SU-DHL-6 (cell line): ENCODE data around the gene NOS1AP.

Experiments
- H2AFZ ChIP-seq: fragments of 200-600 bp; sonication (generic); 2 replicates; pipeline ENCODE4 v1.6.1; 2014; ENCODE audit warnings: low read depth, mild to moderate bottlenecking, moderate library complexity, mixed read lengths, antibody characterized with exemption, low read length; ENCODE audit not compliant: severe bottlenecking
- H3F3A ChIP-seq: fragments of 200-600 bp; shearing (Covaris generic); 2 replicates; pipeline ENCODE4 v1.6.0; 2016; ENCODE audit warnings: antibody characterized with exemption, mild to moderate bottlenecking; ENCODE audit not compliant: insufficient read depth
- H3K27ac ChIP-seq: fragments of 200-600 bp; sonication (generic); 2 replicates; pipeline ENCODE4 v1.5.1; 2016; ENCODE audit warnings: low read depth, mild to moderate bottlenecking, low read length, moderate library complexity, mixed read lengths
- H3K27me3 ChIP-seq: fragments of 200-600 bp; sonication (generic), shearing (Covaris generic); 2 replicates; pipeline ENCODE4 v1.6.0; 2014; ENCODE audit warnings: mild to moderate bottlenecking, low read length
- H3K36me3 ChIP-seq: fragments of 200-600 bp; sonication (generic); 2 replicates; pipeline ENCODE4 v1.6.1; 2014; ENCODE audit warnings: mild to moderate bottlenecking, low read length, mixed read lengths
- H3K4me2 ChIP-seq: fragments of 300-600, 200-600 bp; shearing (Covaris generic), sonication (generic); 2 replicates; pipeline ENCODE4 v1.6.0; 2014; ENCODE audit warnings: low read length, low read depth, mild to moderate bottlenecking; ENCODE audit not compliant: poor library complexity, severe bottlenecking
- H3K4me3 ChIP-seq: fragments of 200-600 bp; sonication (generic); 2 replicates; pipeline ENCODE4 v1.5.1; 2014; ENCODE audit warnings: antibody characterized with exemption, low read length, mild to moderate bottlenecking, mixed read lengths; ENCODE audit not compliant: insufficient read depth, poor library complexity, severe bottlenecking
- H3K79me2 ChIP-seq: fragments of 200-600 bp; sonication (generic); 2 replicates; pipeline ENCODE4 v1.6.1; 2014; ENCODE audit warnings: mild to moderate bottlenecking, low read length, moderate library complexity; ENCODE audit not compliant: insufficient read depth
- H3K9ac ChIP-seq: fragments of 200-600 bp; sonication (generic); 2 replicates; pipeline ENCODE4 v1.7.0; 2014; ENCODE audit warnings: mild to moderate bottlenecking, low read length
- H3K9me2 ChIP-seq: fragments of 200-600 bp; sonication (generic); replicated peaks from 2 replicates; pipeline ENCODE4 v1.6.1; 2014; ENCODE audit warnings: low read length; ENCODE audit not compliant: insufficient read depth
- H3K9me3 ChIP-seq: fragments of 200-600 bp; sonication (generic); 2 replicates; pipeline ENCODE4 v1.6.1; 2014; ENCODE audit warnings: low read length, mixed read lengths; ENCODE audit not compliant: insufficient read depth
- H4K20me1 ChIP-seq: fragments of 200-600 bp; sonication (generic); 2 replicates; pipeline ENCODE4 v1.6.1; 2014; ENCODE audit warnings: low read depth, mild to moderate bottlenecking, antibody characterized with exemption, low read length, moderate library complexity, mixed read lengths
- EZH2phosphoT487 ChIP-seq: fragments of 200-600 bp; sonication (generic), shearing (Covaris generic); conservative IDR thresholded peaks from 2 replicates; pipeline ENCODE4 v1.6.1; 2018; ENCODE audit warnings: mild to moderate bottlenecking, antibody characterized with exemption, low read length, moderate library complexity, mixed read lengths
- TF ChIP-seq, protein P1 (sequence below): fragments of 200-600 bp; sonication (generic); IDR thresholded peaks from one replicate; pipeline ENCODE4 v1.5.1; 2017; ENCODE audit warnings: antibody characterized with exemption, mild to moderate bottlenecking, low read length, moderate library complexity; ENCODE audit not compliant: insufficient read depth, poor library complexity, severe bottlenecking

The NOS1AP gene

DNA sequence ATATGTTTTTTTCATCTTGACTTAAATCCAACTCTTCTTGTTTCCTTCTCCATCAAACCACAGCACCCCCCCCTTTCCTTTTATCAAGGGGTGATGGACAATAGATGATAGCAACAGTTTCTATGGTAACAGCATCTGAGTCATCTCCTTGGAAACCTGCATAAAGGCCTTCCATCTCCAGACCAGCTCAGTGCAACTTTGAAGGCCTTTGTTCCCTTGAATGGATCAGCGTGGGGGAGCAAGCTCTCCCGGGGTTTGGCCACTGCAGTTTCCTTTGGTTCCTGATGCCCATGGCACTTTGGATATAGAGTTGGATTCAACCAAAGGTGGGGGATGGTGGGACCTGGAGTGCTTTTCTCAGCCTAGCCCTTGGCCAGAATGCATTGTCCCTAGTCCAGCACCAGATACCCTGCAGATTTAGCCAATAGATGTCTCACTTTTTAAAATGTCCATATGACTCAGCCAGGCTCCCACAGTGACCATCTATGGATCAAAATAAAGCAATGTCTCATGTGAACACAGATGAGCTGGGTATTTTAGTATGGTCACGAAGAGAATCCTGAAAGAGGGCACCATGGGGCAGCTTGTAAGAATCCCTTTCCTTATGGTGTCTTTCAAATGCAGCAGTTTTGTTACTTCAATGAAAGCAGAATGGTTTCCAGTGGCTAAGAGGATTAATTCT lies 179.5 kb downstream of the NOS1AP start:
- no peak overlapping the region for H2AFZ ChIP-seq
- H3K4me3 ChIP-seq, result no peak overlapping the region
- H3K9ac ChIP-seq, result no peak overlapping the region
- no peaks in the 10 kb centered on the region for H3K27me3 ChIP-seq
- H3K79me2 ChIP-seq, result no peaks in the 10 kb centered on the region
- no peak overlapping the region for H3K4me2 ChIP-seq
- no peaks in the 10 kb centered on the region for H4K20me1 ChIP-seq
- no peaks in the 10 kb centered on the region for H3K9me2 ChIP-seq
- H3K27ac ChIP-seq, result no peak overlapping the region
- TF ChIP-seq, protein P1, sequence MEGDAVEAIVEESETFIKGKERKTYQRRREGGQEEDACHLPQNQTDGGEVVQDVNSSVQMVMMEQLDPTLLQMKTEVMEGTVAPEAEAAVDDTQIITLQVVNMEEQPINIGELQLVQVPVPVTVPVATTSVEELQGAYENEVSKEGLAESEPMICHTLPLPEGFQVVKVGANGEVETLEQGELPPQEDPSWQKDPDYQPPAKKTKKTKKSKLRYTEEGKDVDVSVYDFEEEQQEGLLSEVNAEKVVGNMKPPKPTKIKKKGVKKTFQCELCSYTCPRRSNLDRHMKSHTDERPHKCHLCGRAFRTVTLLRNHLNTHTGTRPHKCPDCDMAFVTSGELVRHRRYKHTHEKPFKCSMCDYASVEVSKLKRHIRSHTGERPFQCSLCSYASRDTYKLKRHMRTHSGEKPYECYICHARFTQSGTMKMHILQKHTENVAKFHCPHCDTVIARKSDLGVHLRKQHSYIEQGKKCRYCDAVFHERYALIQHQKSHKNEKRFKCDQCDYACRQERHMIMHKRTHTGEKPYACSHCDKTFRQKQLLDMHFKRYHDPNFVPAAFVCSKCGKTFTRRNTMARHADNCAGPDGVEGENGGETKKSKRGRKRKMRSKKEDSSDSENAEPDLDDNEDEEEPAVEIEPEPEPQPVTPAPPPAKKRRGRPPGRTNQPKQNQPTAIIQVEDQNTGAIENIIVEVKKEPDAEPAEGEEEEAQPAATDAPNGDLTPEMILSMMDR, result no peak
- TF ChIP-seq EZH2phosphoT487, result no peak
- H3F3A ChIP-seq, result no peaks in the 10 kb centered on the region
- H3K9me3 ChIP-seq, result no peaks in the 10 kb centered on the region
- no peaks in the 10 kb centered on the region for H3K36me3 ChIP-seq

GRCh38 chr1:162250004-162250730 lies 180.7 kb downstream of the NOS1AP start:
- Histone ChIP-seq H4K20me1 (no peaks in the 10 kb centered on the region), H3K4me2 (no peak overlapping the region), H3K27ac (no peak overlapping the region), H3F3A (no peaks in the 10 kb centered on the region), H3K79me2 (no peaks in the 10 kb centered on the region), H2AFZ (no peak overlapping the region), H3K36me3 (no peaks in the 10 kb centered on the region), H3K27me3 (no peaks in the 10 kb centered on the region), H3K4me3 (no peak overlapping the region), H3K9me3 (no peaks in the 10 kb centered on the region), H3K9ac (no peak overlapping the region), H3K9me2 (no peaks in the 10 kb centered on the region)
- TF ChIP-seq, protein P1, result no peak
- TF ChIP-seq EZH2phosphoT487, result no peak

DNA sequence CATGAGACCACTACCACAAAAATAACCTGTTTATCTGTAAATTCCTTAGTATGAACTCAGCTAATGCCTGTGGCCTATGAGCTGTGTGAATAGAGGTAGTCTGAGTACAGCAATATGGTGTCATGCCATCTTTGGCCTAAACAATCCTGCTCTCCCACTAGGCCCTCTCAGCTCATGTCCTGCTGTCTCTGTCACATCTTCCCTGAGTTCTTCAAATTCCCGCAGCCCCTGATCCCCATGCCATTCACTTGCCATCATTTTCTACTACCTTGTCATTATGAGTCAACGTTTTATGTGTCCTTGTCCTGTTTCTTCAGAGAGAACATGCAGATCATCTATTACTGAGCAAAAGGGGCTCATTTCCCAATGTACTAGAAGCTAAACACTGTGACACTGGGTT lies 181.6 kb downstream of the NOS1AP start:
- TF ChIP-seq EZH2phosphoT487, result no peak
- TF ChIP-seq, protein P1, result no peak
- Histone ChIP-seq H3K27ac (no peak overlapping the region), H4K20me1 (no peaks in the 10 kb centered on the region), H3K4me3 (no peak overlapping the region), H3K79me2 (no peaks in the 10 kb centered on the region), H2AFZ (no peak overlapping the region), H3K36me3 (no peaks in the 10 kb centered on the region), H3K9me2 (no peaks in the 10 kb centered on the region), H3K9me3 (no peaks in the 10 kb centered on the region), H3K9ac (no peak overlapping the region), H3K4me2 (no peak overlapping the region), H3K27me3 (no peaks in the 10 kb centered on the region), H3F3A (no peaks in the 10 kb centered on the region)
